ENCODE data around the gene AGAP1.

Gene AGAP1

DNA sequence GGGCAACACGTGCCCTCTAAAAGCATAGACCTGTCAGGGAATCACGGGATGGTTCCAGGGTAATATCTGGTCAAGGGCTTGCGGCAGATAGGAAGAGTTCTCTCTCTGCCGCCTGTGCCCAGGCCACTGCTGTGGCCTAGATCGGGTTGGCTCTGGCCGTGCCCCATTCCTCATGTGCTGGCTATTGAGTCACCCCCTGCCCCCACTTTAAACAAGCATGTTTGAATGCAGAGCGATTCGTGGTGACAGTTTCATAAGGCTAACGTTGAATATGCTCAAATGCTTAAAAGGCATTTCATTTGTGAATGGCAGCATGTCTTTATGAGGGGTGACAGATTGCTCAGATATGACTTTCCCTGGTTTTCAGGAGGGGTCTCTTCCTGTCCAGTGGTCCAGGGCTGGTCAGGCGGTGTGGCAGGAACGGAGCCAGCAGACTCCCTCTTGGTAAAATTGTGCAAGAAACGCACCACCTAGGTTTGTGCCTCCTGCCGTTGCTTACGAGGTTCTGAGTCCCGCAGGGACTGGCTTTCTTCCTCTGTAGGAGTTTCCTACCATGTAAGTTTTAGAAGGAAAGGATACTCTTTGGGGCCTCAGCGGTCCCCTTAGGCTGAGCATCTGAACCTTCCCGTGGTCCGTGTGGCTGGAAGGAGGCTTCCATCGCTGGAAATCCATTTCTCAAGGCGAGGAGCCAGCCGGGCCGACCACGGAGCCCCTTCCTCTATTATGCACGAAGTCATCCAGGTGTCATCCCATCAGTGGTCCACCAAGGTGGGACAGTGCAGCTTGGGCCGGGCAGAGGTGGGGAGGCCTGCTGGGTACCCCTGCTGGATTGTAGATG lies 50.2 kb downstream of the AGAP1 start:
- H3K4me3 ChIP-seq (ENCODE audit: low read depth, low read length): no peak overlapping the region
- TF ChIP-seq CTCF (IDR thresholded peaks at IDR 0.05; ENCODE audit: insufficient read depth, low read depth, low read length, missing control alignments): no peak
- DNase-seq (ENCODE audit: low read depth): no peak

DNA sequence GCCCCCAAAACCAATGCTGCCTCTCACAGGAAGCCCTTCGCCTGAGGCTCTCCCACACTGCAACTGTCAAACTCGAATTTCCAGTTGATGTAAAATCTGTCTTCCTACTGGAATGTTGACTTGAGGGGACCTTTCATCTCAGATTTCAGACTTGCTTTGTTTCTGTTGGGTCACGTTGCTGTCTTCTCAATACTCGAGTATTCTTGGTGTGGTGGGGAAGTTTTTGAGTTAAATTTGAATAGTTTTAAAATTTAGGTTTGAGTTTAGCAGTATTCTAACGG lies 50.8 kb downstream of the AGAP1 start:
- H3K4me3 ChIP-seq (ENCODE audit: low read depth, low read length): no peak overlapping the region
- DNase-seq (ENCODE audit: low read depth): no peak
- TF ChIP-seq CTCF (IDR thresholded peaks at IDR 0.05; ENCODE audit: insufficient read depth, low read depth, low read length, missing control alignments): no peak

DNA sequence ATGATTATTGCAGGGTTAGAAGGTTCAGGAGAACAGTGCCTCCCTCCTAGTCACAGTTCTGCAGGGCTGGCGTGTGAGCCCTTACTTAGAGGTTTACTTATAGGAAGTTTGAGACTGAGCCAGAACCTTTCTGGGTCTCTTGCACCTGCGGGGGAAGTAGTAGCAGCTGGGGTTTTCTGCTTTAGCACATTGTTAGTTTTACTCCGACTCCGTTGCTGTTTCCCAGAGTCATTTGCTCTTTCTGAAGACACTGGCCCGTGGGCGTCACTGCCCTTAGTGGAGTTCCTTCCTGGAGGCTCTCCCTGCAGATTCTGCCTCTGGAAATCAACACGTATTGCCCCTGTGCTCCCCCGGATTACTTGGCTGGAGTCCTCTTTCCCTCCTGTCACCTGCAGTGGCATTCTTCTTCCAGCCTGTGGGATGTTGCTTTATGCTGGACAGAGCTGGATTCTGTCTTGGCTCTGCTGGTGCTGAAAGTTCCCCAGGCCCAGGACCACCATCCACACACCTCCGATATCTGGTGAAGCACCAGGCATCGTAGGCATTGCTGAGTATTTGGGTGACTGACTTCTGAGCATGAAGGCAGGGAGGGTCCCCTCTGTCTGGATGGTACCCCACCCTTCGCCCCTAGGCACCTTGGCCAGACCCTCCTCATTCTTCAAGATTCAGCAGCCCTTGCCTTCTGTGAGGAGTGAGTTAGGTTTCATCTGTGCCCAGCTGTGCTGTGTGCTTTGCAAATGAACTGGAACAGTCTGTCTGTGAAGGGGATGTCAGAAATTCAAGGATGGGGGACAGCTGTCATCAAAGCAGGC lies 51.7 kb downstream of the AGAP1 start:
- no peak for TF ChIP-seq CTCF (IDR thresholded peaks at IDR 0.05; ENCODE audit: insufficient read depth, low read depth, low read length, missing control alignments)
- H3K4me3 ChIP-seq (ENCODE audit: low read depth, low read length): no peak overlapping the region
- no peak for DNase-seq (ENCODE audit: low read depth)

DNA sequence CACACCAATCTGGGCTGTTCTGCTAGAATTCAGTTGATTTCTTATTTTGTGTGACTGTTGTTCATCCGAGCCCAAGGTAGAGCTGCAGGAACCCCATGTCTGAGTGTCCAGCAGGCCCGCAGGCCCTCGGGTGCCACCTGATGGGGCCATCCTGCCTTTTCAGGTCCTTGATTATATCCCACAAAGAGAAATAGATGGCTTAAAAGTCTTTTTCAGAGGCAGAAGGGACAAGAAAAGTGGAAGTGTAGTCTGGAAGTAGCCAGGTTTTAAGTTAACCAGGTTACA lies 52.2 kb downstream of the AGAP1 start:
- no peak overlapping the region for H3K4me3 ChIP-seq (ENCODE audit: low read depth, low read length)
- no peak for DNase-seq (ENCODE audit: low read depth)
- no peak for TF ChIP-seq CTCF (IDR thresholded peaks at IDR 0.05; ENCODE audit: insufficient read depth, low read depth, low read length, missing control alignments)

DNA sequence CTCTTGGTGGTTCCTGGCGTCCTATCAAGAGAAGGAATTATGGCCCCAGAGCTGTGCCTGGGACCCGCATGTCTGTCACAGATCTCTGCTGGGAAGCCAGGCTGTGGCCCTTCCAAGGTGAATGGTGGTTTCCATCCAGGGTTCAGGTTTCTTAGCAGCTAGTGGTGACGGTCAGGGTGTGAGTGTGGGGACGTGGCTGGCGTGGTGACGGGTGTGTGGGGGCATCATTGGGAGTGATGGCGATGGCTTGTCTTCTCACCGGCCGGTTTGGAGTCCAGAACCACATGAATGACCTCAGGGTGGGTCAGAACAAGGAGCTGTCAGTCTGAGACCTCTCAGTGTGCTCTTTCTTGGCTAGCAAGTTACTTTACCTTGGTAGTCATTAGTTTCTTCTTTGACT lies 52.6 kb downstream of the AGAP1 start:
- DNase-seq (ENCODE audit: low read depth): no peak
- H3K4me3 ChIP-seq (ENCODE audit: low read depth, low read length): no peak overlapping the region
- no peak for TF ChIP-seq CTCF (IDR thresholded peaks at IDR 0.05; ENCODE audit: insufficient read depth, low read depth, low read length, missing control alignments)

DNA sequence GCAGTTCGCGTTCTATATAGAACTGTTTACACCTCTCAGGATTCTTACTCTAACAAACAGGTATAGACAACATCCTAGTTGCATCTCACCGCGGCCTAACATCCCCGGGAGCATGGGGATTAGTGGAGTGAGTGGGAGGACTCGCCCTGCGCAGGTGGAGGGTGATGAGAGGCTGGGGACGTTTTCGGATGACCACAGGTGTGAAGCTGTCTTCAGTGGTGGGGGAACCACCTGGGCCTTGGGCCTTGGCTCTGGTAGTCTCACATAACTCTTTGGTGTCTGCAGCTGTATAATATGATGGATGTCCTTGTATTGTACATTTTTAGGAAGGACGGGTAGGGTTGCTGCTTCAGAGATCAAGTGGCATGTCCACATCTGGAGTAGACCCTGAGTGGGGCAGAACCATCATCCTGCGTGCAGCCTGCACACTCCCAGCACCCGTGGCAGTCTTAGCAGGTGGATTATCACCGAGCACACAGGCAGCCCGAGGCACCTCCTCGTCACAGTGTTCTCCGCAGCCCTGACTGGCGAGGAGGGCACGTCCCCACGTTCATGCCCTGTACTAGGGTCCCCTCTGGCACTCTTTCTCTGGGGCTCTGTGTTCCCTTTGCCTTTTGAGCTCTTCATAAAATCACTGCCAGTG lies 56.0 kb downstream of the AGAP1 start:
- TF ChIP-seq CTCF (IDR thresholded peaks at IDR 0.05; ENCODE audit: insufficient read depth, low read depth, low read length, missing control alignments): no peak
- no peak for DNase-seq (ENCODE audit: low read depth)
- no peak overlapping the region for H3K4me3 ChIP-seq (ENCODE audit: low read depth, low read length)

Data from GM12865 (cell line).